Activated CD4-positive, alpha-beta T cell treated with anti-CD3 and anti-CD28 coated beads, Interleukin-2, amount 10 ng/mL, durations not matched to agents 7 days and 5 days (primary cell): ENCODE data around the gene ZFAND3. TPM values are rescaled to one million over a fixed set of nuclear protein-coding genes. Genes with fewer than 3 reads are reported as not detected.

Experiments
- CTCF ChIA-PET: fragments of 350-600 bp; sonication (Branson Sonifier 250); formaldehyde crosslinking; loops from one replicate; lab custom pipeline; 2021; ENCODE audit warnings: antibody characterized with exemption; lab: Charles Lee
- POLR2A ChIA-PET: fragments of 350-600 bp; sonication (Branson Sonifier 250); formaldehyde crosslinking; loops from one replicate; lab custom pipeline; 2021; ENCODE audit warnings: antibody characterized with exemption; lab: Charles Lee
- DNase-seq: peaks from one replicate; pipeline ENCODE4 v3.0.0-alpha.2; 2020
- H3K27ac Mint-ChIP-seq: one replicate; pipeline ENCODE4 v1.8.0; 2021; ENCODE audit warnings: mild to moderate bottlenecking, moderate library complexity, mixed read lengths
- H3K27me3 Mint-ChIP-seq: one replicate; pipeline ENCODE4 v1.8.0; 2021; ENCODE audit warnings: mixed read lengths
- H3K36me3 Mint-ChIP-seq: one replicate; pipeline ENCODE4 v1.8.0; 2021; ENCODE audit warnings: low read depth, mixed read lengths
- H3K4me1 Mint-ChIP-seq: one replicate; pipeline ENCODE4 v1.8.0; 2021; ENCODE audit warnings: mixed read lengths
- H3K4me3 Mint-ChIP-seq: one replicate; pipeline ENCODE4 v1.8.0; 2021; ENCODE audit warnings: mild to moderate bottlenecking, moderate library complexity, mixed read lengths
- H3K9me3 Mint-ChIP-seq: one replicate; pipeline ENCODE4 v1.8.0; 2021; ENCODE audit warnings: mixed read lengths
- total RNA-seq, 2 experiments: library from RNA; stranded (reverse); gene quantifications; one replicate each; pipeline ENCODE4 v1.2.3, GENCODE V29; 2021

The ZFAND3 gene
- total RNA-seq, 2 experiments from 2014 or later = 27.4 to 34.7 TPM

DNA sequence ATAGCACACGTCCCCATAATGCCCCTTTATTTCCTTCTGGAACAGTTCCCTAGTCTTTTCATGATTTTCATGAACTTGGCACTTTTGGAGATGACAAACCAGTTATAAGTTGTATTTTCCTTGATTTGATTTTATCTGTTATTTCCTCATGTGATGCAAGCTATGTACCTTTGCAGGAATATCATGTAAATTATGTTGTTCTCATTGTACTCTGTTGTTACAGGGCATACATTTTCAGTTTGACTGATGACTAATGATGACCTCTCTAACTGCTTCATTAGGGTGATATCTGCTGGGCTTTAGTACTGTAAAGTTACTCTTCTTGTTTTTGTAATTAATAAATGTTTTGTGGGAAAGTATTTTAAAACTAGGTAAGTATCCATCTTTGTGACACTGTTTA is 147.3 kb downstream of the ZFAND3 start:
- POLR2A ChIA-PET = no interaction called here
- Mint-ChIP-seq H3K27ac (no peak overlapping the region), H3K27me3 (no peaks in the 10 kb centered on the region), H3K4me3 (no peak overlapping the region), H3K9me3 (peaks cover 13% of the 10 kb centered on the region), H3K36me3 (peaks cover 27% of the 10 kb centered on the region), H3K4me1 (peaks cover 31% of the 10 kb centered on the region)
- DNase-seq = no peak
- CTCF ChIA-PET = no interaction called here

DNA sequence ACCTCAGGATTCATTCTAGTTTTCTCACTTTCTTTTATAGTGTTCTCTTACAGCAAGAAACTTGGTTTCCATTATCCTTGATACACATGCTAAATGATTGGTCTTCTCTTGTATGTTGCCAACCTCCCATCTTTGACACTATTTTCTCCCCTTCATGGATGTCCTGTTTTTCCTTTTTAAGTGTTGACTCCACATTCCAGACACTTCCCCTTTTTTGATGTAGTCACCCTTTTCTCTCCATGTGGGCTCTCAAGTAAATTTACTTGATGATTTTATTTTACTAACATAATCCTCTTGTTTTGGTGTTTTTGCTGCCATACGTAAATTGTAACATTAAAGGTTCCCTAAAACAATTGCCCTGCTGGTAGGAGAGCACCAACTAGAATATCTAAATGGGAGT is 148.1 kb downstream of the ZFAND3 start:
- peaks cover 21% of the 10 kb centered on the region for H3K36me3 Mint-ChIP-seq
- no peak for DNase-seq
- H3K4me1 Mint-ChIP-seq = peaks cover 29% of the 10 kb centered on the region
- H3K4me3 Mint-ChIP-seq = no peak overlapping the region
- H3K27ac Mint-ChIP-seq = no peak overlapping the region
- peaks cover 9% of the 10 kb centered on the region for H3K9me3 Mint-ChIP-seq
- ChIA-PET CTCF (no interaction called here), POLR2A (no interaction called here)
- H3K27me3 Mint-ChIP-seq = no peaks in the 10 kb centered on the region

DNA sequence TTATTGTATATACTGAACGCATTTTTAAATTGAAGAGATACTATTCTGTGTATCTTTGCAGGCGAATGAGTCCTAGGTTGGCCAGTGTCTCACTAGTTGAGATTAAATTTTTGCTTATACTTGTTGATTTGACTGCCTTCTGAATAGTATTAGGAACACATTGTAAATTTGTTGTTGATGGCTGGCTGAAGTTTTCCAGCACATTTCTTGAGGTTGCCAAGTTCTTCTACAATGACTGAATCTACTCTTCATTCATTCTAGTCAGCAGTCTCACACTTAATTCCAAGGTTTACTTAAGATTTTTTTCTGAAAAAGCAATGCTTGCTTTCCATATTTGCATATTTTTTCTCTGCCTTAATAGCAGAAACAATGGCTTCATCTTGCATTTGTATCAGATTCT is 151.7 kb downstream of the ZFAND3 start:
- H3K9me3 Mint-ChIP-seq = peaks cover 10% of the 10 kb centered on the region
- POLR2A ChIA-PET = no interaction called here
- H3K36me3 Mint-ChIP-seq = peaks cover 33% of the 10 kb centered on the region
- CTCF ChIA-PET = no interaction called here
- H3K27ac Mint-ChIP-seq = no peak overlapping the region
- peaks cover 17% of the 10 kb centered on the region for H3K4me1 Mint-ChIP-seq
- no peaks in the 10 kb centered on the region for H3K27me3 Mint-ChIP-seq
- no peak overlapping the region for H3K4me3 Mint-ChIP-seq
- no peak for DNase-seq

DNA sequence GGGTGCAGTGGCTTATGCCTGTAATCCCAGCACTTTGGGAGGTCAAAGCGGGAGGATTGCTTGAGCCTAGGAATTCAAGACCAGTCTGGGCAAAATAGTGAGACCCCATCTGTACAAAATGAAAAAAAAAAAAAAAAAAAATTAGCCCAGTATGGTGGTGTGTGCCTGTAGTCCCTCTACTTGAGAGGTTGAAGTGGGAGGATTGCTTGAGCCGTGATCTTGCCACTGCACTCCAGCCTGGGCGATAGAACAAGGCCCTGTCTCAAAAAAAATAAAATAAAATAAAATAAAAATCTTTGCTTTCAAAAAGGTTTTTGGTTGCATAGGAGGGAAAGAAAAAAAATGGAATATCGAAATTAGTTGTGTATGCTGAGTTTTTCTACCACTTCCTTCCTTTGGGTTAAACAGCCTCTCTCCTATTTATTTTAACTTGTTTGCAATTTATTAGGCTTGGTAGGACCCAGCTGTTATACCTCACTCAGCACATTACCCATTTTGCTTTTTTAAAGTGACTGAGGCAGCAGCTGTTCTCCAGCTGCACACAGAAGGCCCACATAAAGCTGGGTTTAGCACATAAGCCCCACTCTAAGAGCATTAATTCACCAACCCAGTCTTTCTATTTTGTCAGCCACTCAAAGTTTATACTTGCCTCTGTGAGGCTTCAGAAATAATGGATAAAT is 152.3 kb downstream of the ZFAND3 start:
- Mint-ChIP-seq H3K36me3 (peaks cover 33% of the 10 kb centered on the region), H3K9me3 (peaks cover 14% of the 10 kb centered on the region), H3K27me3 (no peaks in the 10 kb centered on the region), H3K27ac (no peak overlapping the region), H3K4me3 (no peak overlapping the region), H3K4me1 (peaks cover 17% of the 10 kb centered on the region)
- DNase-seq = no peak
- POLR2A ChIA-PET = no interaction called here
- CTCF ChIA-PET = no interaction called here

DNA sequence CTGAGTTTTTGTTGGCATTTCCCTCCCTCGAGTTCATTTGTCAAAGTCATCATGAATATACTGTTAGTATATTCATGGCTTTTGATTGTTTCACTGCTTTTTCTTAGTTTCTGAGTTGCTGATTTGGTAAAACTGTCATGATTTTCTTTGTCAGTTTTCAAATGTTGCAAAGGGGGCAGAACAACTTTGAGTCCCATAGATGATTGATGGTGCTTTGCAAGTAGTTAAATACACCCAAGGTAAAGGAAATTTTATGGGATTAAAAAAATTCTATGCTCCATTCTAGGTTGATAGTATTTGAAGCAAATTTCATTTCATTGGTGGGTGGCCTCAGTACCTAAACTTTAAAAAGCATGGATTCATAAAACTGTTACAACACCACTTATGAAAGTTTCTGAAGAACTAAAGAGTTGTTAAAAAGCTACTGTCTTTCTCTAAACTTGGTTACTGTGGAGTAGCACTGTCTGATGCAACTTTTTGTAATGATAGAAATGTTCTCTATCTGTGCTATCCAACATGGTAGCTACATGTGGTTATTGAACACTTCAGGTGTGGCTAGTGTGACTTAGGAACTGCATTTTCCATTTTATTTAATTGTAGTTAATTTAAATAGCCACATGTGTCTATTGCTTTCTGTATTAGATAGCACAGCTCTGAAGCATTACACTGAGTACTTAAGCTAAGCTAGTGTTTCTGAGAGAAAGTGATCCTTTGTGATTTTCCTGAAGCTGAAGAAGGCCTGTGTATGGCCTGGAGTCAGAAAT is 153.6 kb downstream of the ZFAND3 start:
- Mint-ChIP-seq H3K4me1 (peaks cover 21% of the 10 kb centered on the region), H3K9me3 (peaks cover 14% of the 10 kb centered on the region), H3K4me3 (no peak overlapping the region), H3K27ac (no peak overlapping the region), H3K36me3 (peaks cover 32% of the 10 kb centered on the region), H3K27me3 (no peaks in the 10 kb centered on the region)
- DNase-seq = no peak
- ChIA-PET CTCF (no interaction called here), POLR2A (no interaction called here)

DNA sequence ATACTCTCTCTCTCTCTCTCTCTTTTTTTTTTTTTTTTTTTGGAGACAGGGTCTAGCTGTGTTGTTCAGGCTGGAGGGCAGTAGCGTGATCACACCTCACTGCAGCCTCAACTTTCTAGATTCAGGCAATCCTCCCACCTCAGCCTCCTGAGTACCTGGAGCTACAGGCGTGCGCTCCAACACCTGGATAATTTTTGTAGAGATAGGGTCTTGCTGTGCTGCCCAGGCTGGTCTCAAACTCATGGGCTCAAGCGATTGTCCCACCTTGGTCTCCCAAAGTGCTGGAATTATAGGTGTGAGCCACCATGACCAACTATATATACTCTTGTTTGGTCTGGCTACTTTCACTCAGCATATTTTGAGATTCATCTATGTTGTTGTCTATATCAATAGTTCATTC is 154.9 kb downstream of the ZFAND3 start:
- DNase-seq = no peak
- Mint-ChIP-seq H3K27ac (no peak overlapping the region), H3K4me1 (peaks cover 24% of the 10 kb centered on the region), H3K36me3 (peaks cover 27% of the 10 kb centered on the region), H3K9me3 (peaks cover 12% of the 10 kb centered on the region), H3K27me3 (no peaks in the 10 kb centered on the region), H3K4me3 (no peak overlapping the region)
- ChIA-PET CTCF (interaction anchor here (0.6 to 0.8 kb wide), 2 partner anchors 191 to 524 kb away, joined by 3 read pairs; no protein-coding TSS in a partner anchor), POLR2A (no interaction called here)

DNA sequence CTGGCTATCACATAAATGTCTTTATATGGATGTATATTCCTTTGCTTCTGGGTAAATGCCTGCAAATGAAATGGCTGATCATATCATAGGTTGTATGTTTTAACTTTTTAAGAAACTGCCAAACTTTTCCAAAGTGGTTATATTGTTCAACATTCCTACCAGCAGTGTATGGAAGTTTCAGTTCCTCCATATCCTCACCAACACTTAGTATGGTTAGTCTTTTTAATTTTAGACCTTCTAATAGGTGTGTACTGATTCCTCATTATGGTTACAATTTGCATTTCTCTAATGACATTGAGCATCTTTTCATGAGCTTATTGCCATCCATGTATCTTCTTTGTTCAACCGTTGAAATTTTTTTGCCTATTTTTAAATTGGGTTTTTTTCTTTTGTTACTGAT is 155.4 kb downstream of the ZFAND3 start:
- DNase-seq = no peak
- CTCF ChIA-PET = interaction anchor here (0.8 kb wide), 1 partner anchor 524 kb away, joined by 3 read pairs; no protein-coding TSS in a partner anchor
- POLR2A ChIA-PET = no interaction called here
- H3K36me3 Mint-ChIP-seq = peaks cover 27% of the 10 kb centered on the region
- H3K9me3 Mint-ChIP-seq = peaks cover 12% of the 10 kb centered on the region
- H3K27ac Mint-ChIP-seq = no peak overlapping the region
- H3K4me1 Mint-ChIP-seq = peaks cover 24% of the 10 kb centered on the region
- no peaks in the 10 kb centered on the region for H3K27me3 Mint-ChIP-seq
- no peak overlapping the region for H3K4me3 Mint-ChIP-seq

DNA sequence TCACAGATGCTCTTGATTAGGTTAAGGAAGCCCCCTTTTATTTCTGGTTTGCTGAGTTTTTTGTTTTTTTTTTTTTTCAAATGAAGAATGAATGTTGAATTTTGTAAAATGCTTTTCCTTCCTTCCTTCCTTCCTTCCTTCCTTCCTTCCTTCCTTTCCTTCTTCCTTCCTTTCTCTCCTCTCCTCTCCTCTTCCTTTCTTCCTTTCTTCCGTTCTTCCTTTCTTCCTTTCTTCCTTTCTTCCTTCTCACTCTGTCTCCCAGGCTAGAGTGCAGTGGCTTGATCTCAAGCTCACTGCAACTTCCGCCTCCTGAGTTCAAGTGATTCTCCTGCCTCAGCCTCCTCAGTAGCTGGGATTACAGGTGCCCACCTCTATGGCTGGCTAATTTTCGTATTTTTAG is 158.2 kb downstream of the ZFAND3 start:
- H3K27me3 Mint-ChIP-seq = no peaks in the 10 kb centered on the region
- ChIA-PET CTCF (interaction anchor here (0.6 to 0.7 kb wide), 2 partner anchors 60 to 1106 kb away, joined by 3 to 6 read pairs; no protein-coding TSS in a partner anchor), POLR2A (no interaction called here)
- H3K9me3 Mint-ChIP-seq = peaks cover 12% of the 10 kb centered on the region
- no peak for DNase-seq
- no peak overlapping the region for H3K4me3 Mint-ChIP-seq
- peaks cover 16% of the 10 kb centered on the region for H3K4me1 Mint-ChIP-seq
- H3K36me3 Mint-ChIP-seq = peaks cover 26% of the 10 kb centered on the region
- no peak overlapping the region for H3K27ac Mint-ChIP-seq

DNA sequence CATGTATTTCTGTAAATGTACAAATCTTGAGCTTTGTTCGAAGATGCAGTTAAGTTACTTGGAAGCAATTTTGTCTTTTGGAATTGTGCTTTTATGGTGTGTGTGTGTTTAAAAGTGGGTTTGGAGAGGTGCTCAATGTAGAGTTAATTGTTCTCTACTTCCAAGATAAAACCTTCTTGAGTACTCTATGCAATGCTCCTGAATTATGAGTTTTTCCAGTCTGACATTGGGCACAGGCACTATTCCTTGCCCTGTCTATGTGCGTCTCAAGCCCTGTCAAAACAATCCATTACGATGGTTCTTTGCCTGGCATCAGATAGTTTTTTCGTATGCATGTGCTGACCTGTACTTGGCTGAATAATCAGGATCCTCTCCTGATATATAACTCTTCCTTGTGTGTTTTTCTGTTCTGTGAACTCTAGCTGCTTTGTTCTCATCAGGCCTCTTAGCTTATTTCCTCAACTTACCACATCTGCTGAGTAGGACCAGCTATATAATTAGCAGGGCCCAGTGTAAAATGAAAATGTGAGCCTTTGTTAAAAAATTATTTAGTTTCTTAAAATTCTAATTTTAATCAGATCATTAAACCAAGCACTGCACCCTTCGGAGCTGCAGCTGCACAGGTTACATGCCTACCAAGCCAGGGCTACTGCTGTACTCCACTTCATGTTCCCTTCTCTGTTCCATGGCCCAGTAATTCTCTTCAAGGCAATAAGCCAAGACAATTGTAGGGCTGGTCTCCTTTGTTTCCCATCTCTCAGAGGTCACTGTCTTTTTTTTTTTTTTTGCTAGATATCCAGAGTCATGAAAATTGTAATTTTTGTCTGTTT is 160.1 kb downstream of the ZFAND3 start:
- H3K27me3 Mint-ChIP-seq = no peaks in the 10 kb centered on the region
- peaks cover 7% of the 10 kb centered on the region for H3K9me3 Mint-ChIP-seq
- H3K27ac Mint-ChIP-seq = no peak overlapping the region
- ChIA-PET CTCF (interaction anchor here (0.5 to 0.7 kb wide), 2 partner anchors 24 to 136 kb away, joined by 3 to 4 read pairs; no protein-coding TSS in a partner anchor), POLR2A (no interaction called here)
- H3K4me3 Mint-ChIP-seq = no peak overlapping the region
- no peak for DNase-seq
- peaks cover 15% of the 10 kb centered on the region for H3K36me3 Mint-ChIP-seq
- peaks cover 18% of the 10 kb centered on the region for H3K4me1 Mint-ChIP-seq

DNA sequence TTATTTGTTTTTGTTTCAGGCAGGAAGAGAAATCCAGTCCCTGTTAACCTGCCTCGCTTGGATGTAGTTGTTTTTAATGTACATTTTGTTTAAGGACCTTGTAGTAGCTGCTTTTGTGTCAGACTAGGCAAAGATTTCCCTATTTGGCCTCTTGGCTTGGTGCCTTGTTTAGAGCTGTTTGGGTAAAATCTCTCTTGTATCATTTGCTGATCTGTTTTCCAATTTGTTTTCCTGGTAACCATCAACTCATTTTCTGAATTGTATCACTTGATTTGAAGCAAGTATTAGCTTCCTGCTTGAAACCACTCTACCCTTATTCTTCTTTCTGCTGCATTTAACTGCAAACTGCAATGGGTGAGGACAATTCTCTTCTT is 160.7 kb downstream of the ZFAND3 start:
- peaks cover 10% of the 10 kb centered on the region for H3K36me3 Mint-ChIP-seq
- peaks cover 7% of the 10 kb centered on the region for H3K9me3 Mint-ChIP-seq
- no peak overlapping the region for H3K27ac Mint-ChIP-seq
- CTCF ChIA-PET = interaction anchor here (0.7 kb wide), 1 partner anchor 25 kb away, joined by 3 read pairs; no protein-coding TSS in a partner anchor
- no peak for DNase-seq
- POLR2A ChIA-PET = no interaction called here
- H3K4me3 Mint-ChIP-seq = no peak overlapping the region
- H3K27me3 Mint-ChIP-seq = no peaks in the 10 kb centered on the region
- H3K4me1 Mint-ChIP-seq = peaks cover 19% of the 10 kb centered on the region

DNA sequence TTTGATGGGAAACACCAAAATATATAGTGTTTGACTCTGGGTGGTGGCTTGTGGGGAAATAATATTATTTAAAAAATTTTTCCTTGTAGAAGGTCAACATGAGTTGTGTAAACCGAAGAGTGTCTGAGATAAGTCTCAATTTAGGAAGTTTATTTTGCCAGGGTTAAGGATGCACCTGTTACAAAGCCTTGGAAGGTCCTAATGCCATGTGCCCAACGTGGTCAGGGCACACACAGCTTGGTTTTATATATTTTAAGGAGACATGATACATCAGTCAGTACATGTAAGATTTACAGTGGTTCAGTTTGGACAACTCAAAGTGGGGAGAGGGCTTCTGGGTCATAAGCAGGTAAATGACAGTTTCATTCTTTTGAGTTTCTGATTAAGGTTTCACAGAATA is 162.1 kb downstream of the ZFAND3 start:
- no peak for DNase-seq
- no peak overlapping the region for H3K27ac Mint-ChIP-seq
- H3K4me3 Mint-ChIP-seq = no peak overlapping the region
- H3K4me1 Mint-ChIP-seq = peaks cover 28% of the 10 kb centered on the region
- H3K36me3 Mint-ChIP-seq = peaks cover 4% of the 10 kb centered on the region
- no peaks in the 10 kb centered on the region for H3K27me3 Mint-ChIP-seq
- H3K9me3 Mint-ChIP-seq = peaks cover 3% of the 10 kb centered on the region
- ChIA-PET CTCF (interaction anchor here (0.9 kb wide), 1 partner anchor 186 kb away, joined by 3 read pairs; no protein-coding TSS in a partner anchor), POLR2A (no interaction called here)

DNA sequence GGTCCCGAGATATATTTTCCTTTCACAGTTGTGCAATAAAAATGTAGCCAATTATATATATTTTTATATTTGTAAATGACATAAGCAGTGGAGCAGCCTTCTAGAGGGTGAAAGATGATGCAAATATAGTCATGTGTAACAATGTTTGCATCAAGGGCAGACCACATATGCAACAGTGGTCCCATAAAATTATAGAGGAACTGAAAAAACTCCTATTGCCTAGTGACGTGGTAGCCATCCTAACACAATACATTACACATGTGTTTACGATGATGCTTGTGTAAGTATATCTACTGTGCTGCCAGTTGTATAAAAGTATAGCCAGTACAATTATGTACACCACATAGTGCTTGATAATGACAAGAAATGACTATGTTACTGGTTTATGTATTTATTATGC is 162.8 kb downstream of the ZFAND3 start:
- no peaks in the 10 kb centered on the region for H3K9me3 Mint-ChIP-seq
- POLR2A ChIA-PET = no interaction called here
- CTCF ChIA-PET = no interaction called here
- no peak for DNase-seq
- H3K27me3 Mint-ChIP-seq = no peaks in the 10 kb centered on the region
- no peak overlapping the region for H3K27ac Mint-ChIP-seq
- H3K36me3 Mint-ChIP-seq = peaks cover 4% of the 10 kb centered on the region
- H3K4me3 Mint-ChIP-seq = no peak overlapping the region
- H3K4me1 Mint-ChIP-seq = peaks cover 32% of the 10 kb centered on the region
